ENCODE results near the gene CUL4B.
A peak's percentile ranks its signal among the peaks of the same experiment; 100 is the strongest.
"Not testable (repeated sequence)": the region's sequence is repeated elsewhere in the genome, so short reads cannot be mapped to it uniquely, and the experiment has no call there.

CUL4B gene

GRCh38 chrX:120560842-120561633, at the start of gene CUL4B:
Gene CUL4B (minus strand): TSS chrX:120560962. CDS start chrX:120560638, 324 bp downstream.
- H3K4me3 ChIP-seq (ENCODE audit: low read depth, low read length), result peak within 1 kb of the TSS; percentile 61
- TF ChIP-seq CTCF (IDR thresholded peaks at IDR 0.05; ENCODE audit: low read depth, low read length), result no peak
- DNase-seq (ENCODE audit: low read depth, low spot score), result peak; percentile 98
- in situ Hi-C loops (cut with HindIII; ENCODE audit: low sequenced_read_pairs), result no loop called here

- peak overlapping the region; percentile 74 for H3K4me3 ChIP-seq (ENCODE audit: low read depth, low read length)
- in situ Hi-C loops (cut with HindIII; ENCODE audit: low sequenced_read_pairs), result no loop called here
- TF ChIP-seq CTCF (IDR thresholded peaks at IDR 0.05; ENCODE audit: low read depth, low read length), result no peak
- DNase-seq (ENCODE audit: low read depth, low spot score), result peak; percentile 18
Measured at GRCh38 chrX:120604361-120604782, 43.6 kb upstream of the CUL4B start.

GRCh38 chrX:120603707-120604360, 43.1 kb upstream of the CUL4B start, which contains the start of gene MCTS1:
Gene MCTS1 (plus strand): TSS chrX:120604101. CDS start chrX:120604237, 136 bp downstream.
- no peak for TF ChIP-seq CTCF (IDR thresholded peaks at IDR 0.05; ENCODE audit: low read depth, low read length)
- H3K4me3 ChIP-seq (ENCODE audit: low read depth, low read length), result peak within 1 kb of the TSS; percentile 74
- in situ Hi-C loops (cut with HindIII; ENCODE audit: low sequenced_read_pairs), result no loop called here
- DNase-seq (ENCODE audit: low read depth, low spot score), result peak; percentile 96

- TF ChIP-seq CTCF (IDR thresholded peaks at IDR 0.05; ENCODE audit: low read depth, low read length), result no peak
- DNase-seq (ENCODE audit: low read depth, low spot score), result no peak
- in situ Hi-C loops (cut with HindIII; ENCODE audit: low sequenced_read_pairs), result no loop called here
- no peak overlapping the region for H3K4me3 ChIP-seq (ENCODE audit: low read depth, low read length)
Measured at GRCh38 chrX:120585702-120586101, 24.9 kb upstream of the CUL4B start.

GRCh38 chrX:120575379-120576114, 14.8 kb upstream of the CUL4B start:
- DNase-seq (ENCODE audit: low read depth, low spot score), result no peak
- in situ Hi-C loops (cut with HindIII; ENCODE audit: low sequenced_read_pairs), result no loop called here
- TF ChIP-seq CTCF (IDR thresholded peaks at IDR 0.05; ENCODE audit: low read depth, low read length), result no peak
- H3K4me3 ChIP-seq (ENCODE audit: low read depth, low read length), result no peak overlapping the region

GRCh38 chrX:120573806-120574205, 13.0 kb upstream of the CUL4B start:
- in situ Hi-C loops (cut with HindIII; ENCODE audit: low sequenced_read_pairs); DNase-seq (ENCODE audit: low read depth, low spot score); H3K4me3 ChIP-seq (ENCODE audit: low read depth, low read length): not testable (repeated sequence)
